Measurements from ENCODE around the gene PGAM2.
"Not testable (repeated sequence)": the region's sequence is repeated elsewhere in the genome, so short reads cannot be mapped to it uniquely, and the experiment has no call there.

DNA sequence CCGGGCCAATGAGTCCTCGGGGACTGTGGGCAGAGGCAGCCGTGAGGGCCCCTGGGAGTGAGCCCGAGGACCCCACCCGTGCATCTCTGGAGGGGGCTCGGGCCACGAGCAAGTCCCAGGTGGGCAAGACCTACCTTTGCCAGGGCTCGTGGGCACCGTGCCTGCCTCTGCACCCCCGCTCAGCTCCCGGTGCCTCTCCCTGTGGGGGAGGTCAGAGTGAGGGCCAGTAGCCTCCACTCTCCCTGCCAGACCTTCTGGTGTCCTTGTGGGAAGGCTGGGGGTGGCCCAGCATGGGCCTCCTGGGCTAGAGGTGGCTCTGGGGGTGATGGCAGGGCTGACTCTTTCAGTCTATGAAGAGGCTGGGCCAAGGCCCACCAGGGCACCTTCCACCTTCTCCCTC is 35.9 kb downstream of the PGAM2 start:
- TF ChIP-seq, protein P1, sequence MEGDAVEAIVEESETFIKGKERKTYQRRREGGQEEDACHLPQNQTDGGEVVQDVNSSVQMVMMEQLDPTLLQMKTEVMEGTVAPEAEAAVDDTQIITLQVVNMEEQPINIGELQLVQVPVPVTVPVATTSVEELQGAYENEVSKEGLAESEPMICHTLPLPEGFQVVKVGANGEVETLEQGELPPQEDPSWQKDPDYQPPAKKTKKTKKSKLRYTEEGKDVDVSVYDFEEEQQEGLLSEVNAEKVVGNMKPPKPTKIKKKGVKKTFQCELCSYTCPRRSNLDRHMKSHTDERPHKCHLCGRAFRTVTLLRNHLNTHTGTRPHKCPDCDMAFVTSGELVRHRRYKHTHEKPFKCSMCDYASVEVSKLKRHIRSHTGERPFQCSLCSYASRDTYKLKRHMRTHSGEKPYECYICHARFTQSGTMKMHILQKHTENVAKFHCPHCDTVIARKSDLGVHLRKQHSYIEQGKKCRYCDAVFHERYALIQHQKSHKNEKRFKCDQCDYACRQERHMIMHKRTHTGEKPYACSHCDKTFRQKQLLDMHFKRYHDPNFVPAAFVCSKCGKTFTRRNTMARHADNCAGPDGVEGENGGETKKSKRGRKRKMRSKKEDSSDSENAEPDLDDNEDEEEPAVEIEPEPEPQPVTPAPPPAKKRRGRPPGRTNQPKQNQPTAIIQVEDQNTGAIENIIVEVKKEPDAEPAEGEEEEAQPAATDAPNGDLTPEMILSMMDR (IDR thresholded peaks at IDR 0.05), result not testable (repeated sequence)
- TF ChIP-seq POLR2AphosphoS5 (IDR thresholded peaks at IDR 0.05; ENCODE audit: insufficient read depth in 1 of 2, low read depth in 1 of 2), result not testable (repeated sequence)
